Measurements from ENCODE around the gene RASL12.

DNA sequence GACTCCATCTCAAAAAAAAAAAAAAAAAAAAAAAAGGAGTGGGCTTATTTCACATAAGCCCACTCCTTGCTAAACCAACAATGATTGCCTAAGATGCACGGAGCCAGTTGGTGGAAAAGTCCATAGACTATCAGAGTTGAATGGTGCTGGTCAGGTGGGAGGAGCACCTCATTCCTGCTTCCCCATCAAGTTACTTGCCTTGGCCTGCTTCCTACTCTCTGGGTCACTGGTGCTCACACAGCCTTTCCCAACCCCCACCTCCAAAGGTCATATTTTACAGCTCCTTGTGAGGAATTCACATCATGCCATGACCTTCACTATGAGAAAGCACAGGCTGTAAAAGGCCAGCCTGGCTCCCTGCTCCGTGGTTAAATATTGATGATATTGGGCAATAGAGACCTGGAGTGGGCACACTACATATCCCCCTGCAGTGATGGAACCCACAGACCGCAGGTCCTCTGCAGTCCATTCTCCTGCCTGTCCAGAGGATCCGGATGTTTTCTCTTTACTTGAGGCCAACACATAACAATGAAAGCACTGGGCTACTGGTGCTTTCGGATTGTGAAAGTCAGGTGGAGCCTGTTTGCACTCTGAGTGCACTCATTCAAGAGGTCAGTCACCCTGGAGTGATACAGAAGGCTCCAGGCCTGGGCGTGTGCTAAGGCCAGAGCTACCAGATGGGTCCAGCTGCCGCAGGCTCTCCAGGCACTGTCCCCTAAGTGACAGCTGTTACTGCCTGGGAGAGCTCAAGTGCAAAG, 22.9 kb downstream of the RASL12 start, which contains the start of gene SLC51B:
- TF ChIP-seq, protein P1, sequence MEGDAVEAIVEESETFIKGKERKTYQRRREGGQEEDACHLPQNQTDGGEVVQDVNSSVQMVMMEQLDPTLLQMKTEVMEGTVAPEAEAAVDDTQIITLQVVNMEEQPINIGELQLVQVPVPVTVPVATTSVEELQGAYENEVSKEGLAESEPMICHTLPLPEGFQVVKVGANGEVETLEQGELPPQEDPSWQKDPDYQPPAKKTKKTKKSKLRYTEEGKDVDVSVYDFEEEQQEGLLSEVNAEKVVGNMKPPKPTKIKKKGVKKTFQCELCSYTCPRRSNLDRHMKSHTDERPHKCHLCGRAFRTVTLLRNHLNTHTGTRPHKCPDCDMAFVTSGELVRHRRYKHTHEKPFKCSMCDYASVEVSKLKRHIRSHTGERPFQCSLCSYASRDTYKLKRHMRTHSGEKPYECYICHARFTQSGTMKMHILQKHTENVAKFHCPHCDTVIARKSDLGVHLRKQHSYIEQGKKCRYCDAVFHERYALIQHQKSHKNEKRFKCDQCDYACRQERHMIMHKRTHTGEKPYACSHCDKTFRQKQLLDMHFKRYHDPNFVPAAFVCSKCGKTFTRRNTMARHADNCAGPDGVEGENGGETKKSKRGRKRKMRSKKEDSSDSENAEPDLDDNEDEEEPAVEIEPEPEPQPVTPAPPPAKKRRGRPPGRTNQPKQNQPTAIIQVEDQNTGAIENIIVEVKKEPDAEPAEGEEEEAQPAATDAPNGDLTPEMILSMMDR (IDR thresholded peaks at IDR 0.05 in 8 of 11, conservative IDR thresholded peaks at IDR 0.05 in 3 of 11) = no peak
- peak in 1 of 3 donors; percentile 69 for TF ChIP-seq POLR2AphosphoS5 (IDR thresholded peaks at IDR 0.05)

Measured in spleen (tissue), 7 donors.